Body of pancreas (tissue), 4 donors: Measurements from ENCODE around the gene TESMIN.

ENCODE experiments used
- POLR2A ChIP-seq, 3 donors: fragments of 450-650 bp; IDR thresholded peaks; one replicate each; pipeline ENCODE4 v1.6.1; 2016; ENCODE audit warnings: antibody characterized with exemption in 3 of 3, mild to moderate bottlenecking in 2 of 3
- TF ChIP-seq, protein P1 (sequence below), 7 experiments: fragments of 450-650 bp in 4 of 7; fragments of 200-600 bp in 3 of 7; sonication (generic) in 3 of 7; IDR thresholded peaks; one replicate each; pipeline ENCODE4 v1.5.1; 2016 to 2019; ENCODE audit warnings: antibody characterized with exemption in 7 of 7

GRCh38 chr11:68695531-68695930 lies 55.8 kb downstream of the TESMIN start:
- TF ChIP-seq, protein P1, sequence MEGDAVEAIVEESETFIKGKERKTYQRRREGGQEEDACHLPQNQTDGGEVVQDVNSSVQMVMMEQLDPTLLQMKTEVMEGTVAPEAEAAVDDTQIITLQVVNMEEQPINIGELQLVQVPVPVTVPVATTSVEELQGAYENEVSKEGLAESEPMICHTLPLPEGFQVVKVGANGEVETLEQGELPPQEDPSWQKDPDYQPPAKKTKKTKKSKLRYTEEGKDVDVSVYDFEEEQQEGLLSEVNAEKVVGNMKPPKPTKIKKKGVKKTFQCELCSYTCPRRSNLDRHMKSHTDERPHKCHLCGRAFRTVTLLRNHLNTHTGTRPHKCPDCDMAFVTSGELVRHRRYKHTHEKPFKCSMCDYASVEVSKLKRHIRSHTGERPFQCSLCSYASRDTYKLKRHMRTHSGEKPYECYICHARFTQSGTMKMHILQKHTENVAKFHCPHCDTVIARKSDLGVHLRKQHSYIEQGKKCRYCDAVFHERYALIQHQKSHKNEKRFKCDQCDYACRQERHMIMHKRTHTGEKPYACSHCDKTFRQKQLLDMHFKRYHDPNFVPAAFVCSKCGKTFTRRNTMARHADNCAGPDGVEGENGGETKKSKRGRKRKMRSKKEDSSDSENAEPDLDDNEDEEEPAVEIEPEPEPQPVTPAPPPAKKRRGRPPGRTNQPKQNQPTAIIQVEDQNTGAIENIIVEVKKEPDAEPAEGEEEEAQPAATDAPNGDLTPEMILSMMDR (IDR thresholded peaks at IDR 0.05), result no peak
- no peak for TF ChIP-seq POLR2A (IDR thresholded peaks at IDR 0.05)
